Vagina (tissue), 2 donors: Measurements from ENCODE around the gene C2orf80. TPM values are rescaled to one million over a fixed set of nuclear protein-coding genes. Genes with fewer than 3 reads are reported as not detected.

Experiments
- DNase-seq, 2 donors: peaks; one replicate each; pipeline ENCODE4 v3.0.0-alpha.2; 2017; ENCODE audit errors: extremely low spot score in 2 of 2
- H3K27ac ChIP-seq: fragments of 200-600 bp; sonication (generic); one replicate; pipeline ENCODE4 v1.5.1; 2019
- H3K27me3 ChIP-seq: fragments of 200-600 bp; sonication (generic); one replicate; pipeline ENCODE4 v1.5.1; 2019
- H3K36me3 ChIP-seq, 2 donors: fragments of 200-600 bp; sonication (generic); one replicate each; pipeline ENCODE4 v1.5.1; 2017 to 2019
- H3K4me1 ChIP-seq: fragments of 200-600 bp; sonication (generic); one replicate; pipeline ENCODE4 v1.5.1; 2019
- H3K4me3 ChIP-seq, 2 donors: fragments of 200-600 bp; sonication (generic); 1 replicate in 1 of 2; 2 replicates in 1 of 2; pipeline ENCODE4 v1.5.1; 2016 to 2019
- H3K9me3 ChIP-seq: fragments of 200-600 bp; sonication (generic); one replicate; pipeline ENCODE4 v1.5.1; 2019
- CTCF ChIP-seq, 3 experiments: fragments of 450-650 bp in 2 of 3; fragments of 200-600 bp in 1 of 3; sonication (generic) in 1 of 3; IDR thresholded peaks; one replicate each; pipeline ENCODE4 v1.5.1; 2017 to 2019; ENCODE audit warnings: antibody characterized with exemption in 3 of 3, mild to moderate bottlenecking in 2 of 3, moderate library complexity in 2 of 3
- POLR2A ChIP-seq, 2 donors: fragments of 450-650 bp; IDR thresholded peaks; one replicate each; pipeline ENCODE4 v1.6.1; 2017; ENCODE audit warnings: antibody characterized with exemption in 2 of 2, mild to moderate bottlenecking in 2 of 2, moderate library complexity in 2 of 2
- POLR2AphosphoS5 ChIP-seq, 2 donors: sonication (generic); formaldehyde crosslinking; IDR thresholded peaks; one replicate each; pipeline ENCODE4 v1.9.0; 2017; ENCODE audit warnings: antibody characterized with exemption in 2 of 2, mild to moderate bottlenecking in 2 of 2, low read depth in 1 of 2; ENCODE audit not compliant: insufficient read depth in 1 of 2
- intact Hi-C: fragments of 100-400 bp; cut with DNase I; formaldehyde crosslinking; loops from one replicate; pipeline ENCODE4 v1.15.1; 2023
- total RNA-seq: library from RNA; depleted of rRNA; stranded (reverse); fragments of >200 nt; gene quantifications from one replicate; pipeline ENCODE4 v1.2.3, GENCODE V29; 2016

The C2orf80 gene
- total RNA-seq, 1 donor from 2014 or later: not detected

- Histone ChIP-seq H3K4me1 (no peaks in the 10 kb centered on the region), H3K27ac (no peak overlapping the region), H3K36me3 (no peaks in the 10 kb centered on the region), H3K27me3 (no peaks in the 10 kb centered on the region), H3K4me3 (no peak overlapping the region), H3K9me3 (no peaks in the 10 kb centered on the region)
- intact Hi-C loops: no loop called here
- DNase-seq: no peak
- no peak for TF ChIP-seq POLR2A (IDR thresholded peaks at IDR 0.05)
- TF ChIP-seq POLR2AphosphoS5 (IDR thresholded peaks at IDR 0.05; ENCODE audit: insufficient read depth in 1 of 2, low read depth in 1 of 2): no peak
- no peak for TF ChIP-seq CTCF (IDR thresholded peaks at IDR 0.05)
Measured at GRCh38 chr2:208164951-208165755, 24.7 kb downstream of the C2orf80 start.

- no peak for DNase-seq
- no peaks in the 10 kb centered on the region for H3K27me3 ChIP-seq
- no peaks in the 10 kb centered on the region for H3K9me3 ChIP-seq
- H3K27ac ChIP-seq: no peak within 1 kb of the TSS
- no peaks in the 10 kb centered on the region for H3K4me1 ChIP-seq
- no peaks in the 10 kb centered on the region for H3K36me3 ChIP-seq
- H3K4me3 ChIP-seq: no peak within 1 kb of the TSS
- intact Hi-C loops: no loop called here
- TF ChIP-seq POLR2A (IDR thresholded peaks at IDR 0.05) (no peak), CTCF (IDR thresholded peaks at IDR 0.05) (no peak), POLR2AphosphoS5 (IDR thresholded peaks at IDR 0.05; ENCODE audit: insufficient read depth in 1 of 2, low read depth in 1 of 2) (no peak)
Measured at GRCh38 chr2:208163489-208163888, 26.3 kb downstream of the C2orf80 start, which contains the start of gene CRYGA. Gene CRYGA, minus strand, starts transcription at chr2:208163589. Its CDS starts 33 bp downstream, at chr2:208163556.

- intact Hi-C loops: no loop called here
- Histone ChIP-seq H3K27me3 (no peaks in the 10 kb centered on the region), H3K4me3 (no peak overlapping the region), H3K9me3 (no peaks in the 10 kb centered on the region), H3K36me3 (no peaks in the 10 kb centered on the region), H3K4me1 (no peaks in the 10 kb centered on the region), H3K27ac (no peak overlapping the region)
- TF ChIP-seq POLR2A (IDR thresholded peaks at IDR 0.05) (no peak), CTCF (IDR thresholded peaks at IDR 0.05) (no peak)
- DNase-seq: no peak
Measured at GRCh38 chr2:208156439-208156838, 33.4 kb downstream of the C2orf80 start.

- H3K27ac ChIP-seq: no peak overlapping the region
- H3K4me3 ChIP-seq: no peak overlapping the region
- H3K36me3 ChIP-seq: no peaks in the 10 kb centered on the region
- TF ChIP-seq POLR2AphosphoS5 (IDR thresholded peaks at IDR 0.05; ENCODE audit: insufficient read depth in 1 of 2, low read depth in 1 of 2): no peak
- no peaks in the 10 kb centered on the region for H3K27me3 ChIP-seq
- DNase-seq: no peak
- H3K9me3 ChIP-seq: no peaks in the 10 kb centered on the region
- intact Hi-C loops: no loop called here
- no peaks in the 10 kb centered on the region for H3K4me1 ChIP-seq
Measured at GRCh38 chr2:208153156-208153555, 36.7 kb downstream of the C2orf80 start.

- no peaks in the 10 kb centered on the region for H3K27me3 ChIP-seq
- DNase-seq: no peak
- no peaks in the 10 kb centered on the region for H3K9me3 ChIP-seq
- no peak overlapping the region for H3K27ac ChIP-seq
- H3K4me1 ChIP-seq: no peaks in the 10 kb centered on the region
- TF ChIP-seq POLR2AphosphoS5 (IDR thresholded peaks at IDR 0.05; ENCODE audit: insufficient read depth in 1 of 2, low read depth in 1 of 2) (no peak), CTCF (IDR thresholded peaks at IDR 0.05) (no peak), POLR2A (IDR thresholded peaks at IDR 0.05) (no peak)
- intact Hi-C loops: no loop called here
- H3K36me3 ChIP-seq: no peaks in the 10 kb centered on the region
- H3K4me3 ChIP-seq: no peak overlapping the region
Measured at GRCh38 chr2:208150956-208151355, 38.9 kb downstream of the C2orf80 start.
